ENCODE results near the gene DUSP1. TPM values are rescaled to one million over a fixed set of nuclear protein-coding genes. Genes with fewer than 3 reads are reported as not detected.

Gene DUSP1
- total and polyA plus RNA-seq, 9 of the 15 experiments (the other 6 are each of a cell fraction or from before 2014, with no cell fraction given), result 2.1 to 14.2 (median 8.5) TPM

GRCh38 chr5:172798422-172799215 lies 27.6 kb upstream of the DUSP1 start (continued):
- TF ChIP-seq MED1 (CRISPR knock-in tag; IDR thresholded peaks at IDR 0.05; ENCODE audit: borderline replicate concordance) (no peak), MBD2 (IDR thresholded peaks at IDR 0.05; ENCODE audit: borderline replicate concordance, low read depth) (no peak), ZFP36 (IDR thresholded peaks at IDR 0.05; ENCODE audit: low read depth, low read length, partially characterized antibody) (peak; percentile 73), CGGBP1 (CRISPR knock-in tag; IDR thresholded peaks at IDR 0.05) (no peak), MGA (IDR thresholded peaks at IDR 0.05) (no peak), ZNF143 (CRISPR knock-in tag; IDR thresholded peaks at IDR 0.05) (no peak), ZNF668 (CRISPR knock-in tag; IDR thresholded peaks at IDR 0.05) (no peak), BRF2 (IDR thresholded peaks at IDR 0.05; ENCODE audit: borderline replicate concordance, insufficient read depth, insufficient read length) (no peak), KDM1A (IDR thresholded peaks at IDR 0.05) (peak in 1 of 2 experiments; percentile 54; a peak in 1 of 4 replicates), PHF21A (IDR thresholded peaks at IDR 0.05; ENCODE audit: borderline replicate concordance, low read depth) (no peak), ZNF695 (CRISPR knock-in tag; IDR thresholded peaks at IDR 0.05) (no peak), ZSCAN29 (IDR thresholded peaks at IDR 0.05) (no peak), RBM25 (IDR thresholded peaks at IDR 0.05; ENCODE audit: low read depth, low read length, severe bottlenecking) (peak; percentile 34), TOE1 (IDR thresholded peaks at IDR 0.05; ENCODE audit: borderline replicate concordance) (no peak), TOE1 (CRISPR knock-in tag; IDR thresholded peaks at IDR 0.05; ENCODE audit: borderline replicate concordance, low read depth) (no peak), ZNF717 (CRISPR knock-in tag; IDR thresholded peaks at IDR 0.05) (no peak)
